ENCODE measurements around the gene NOP53.

The NOP53 gene

GRCh38 chr19:47704656-47705055, 40.7 kb upstream of the NOP53 start:
- peaks cover 12 to 31% of the 10 kb centered on the region in 2 experiments; a peak in 2 of 3 replicates for H3K36me3 ChIP-seq (ENCODE audit: control insufficient read depth in 2 of 2, insufficient read depth in 1 of 2, low read length in 2 of 2)
- ChIA-PET POLR2A (no interaction called here), CTCF (interaction anchor here (0.6 to 6.3 kb wide), 7 partner anchors 41 to 276 kb away, joined by 3 to 121 read pairs (median 3); partner anchors contain the start of genes KPTN and NOP53)
- H3K4me1 ChIP-seq (ENCODE audit: control insufficient read depth, insufficient read depth, low read length) = no peaks in the 10 kb centered on the region
- H3K9me3 ChIP-seq (ENCODE audit: control insufficient read depth, insufficient read depth, low read depth, low read length) = no peaks in the 10 kb centered on the region
- H3K27ac ChIP-seq (ENCODE audit: extremely low read depth, low read depth, low read length) = no peak overlapping the region
- H3K4me3 ChIP-seq (ENCODE audit: low read depth, low read length) = no peak overlapping the region
- TF ChIP-seq ZFHX2 (tag by site-specific recombination; conservative IDR thresholded peaks at IDR 0.05) = no peak
- no peak for TF ChIP-seq ZNF514 (tag by site-specific recombination; IDR thresholded peaks at IDR 0.05)
- TF ChIP-seq INSM2 (tag by site-specific recombination; IDR thresholded peaks at IDR 0.05) = no peak
- no peak for TF ChIP-seq TCF7L2 (IDR thresholded peaks at IDR 0.05; ENCODE audit: borderline replicate concordance, low read depth, low read length)
- no peak for TF ChIP-seq BCL6B (tag by site-specific recombination; IDR thresholded peaks at IDR 0.05)
- TF ChIP-seq ZFP37 (tag by site-specific recombination; IDR thresholded peaks at IDR 0.05) = no peak
- TF ChIP-seq ZFP69B (tag by site-specific recombination; IDR thresholded peaks at IDR 0.05) = no peak
- TF ChIP-seq IKZF3 (tag by site-specific recombination; IDR thresholded peaks at IDR 0.05) = no peak
- no peak for TF ChIP-seq ZNF580 (tag by site-specific recombination; IDR thresholded peaks at IDR 0.05)
- TF ChIP-seq PRDM6 (tag by site-specific recombination; IDR thresholded peaks at IDR 0.05) = no peak
- no peak for TF ChIP-seq ZBTB7A (tag by site-specific recombination; IDR thresholded peaks at IDR 0.05; ENCODE audit: low read depth)
- TF ChIP-seq ZNF426 (tag by site-specific recombination; IDR thresholded peaks at IDR 0.05) = no peak
- TF ChIP-seq ZNF548 (tag by site-specific recombination; IDR thresholded peaks at IDR 0.05) = no peak
- TF ChIP-seq ZNF747 (tag by site-specific recombination; IDR thresholded peaks at IDR 0.05) = no peak
- TF ChIP-seq ZNF175 (tag by site-specific recombination; IDR thresholded peaks at IDR 0.05) = no peak
- no peak for TF ChIP-seq ZNF155 (tag by site-specific recombination; IDR thresholded peaks at IDR 0.05)

GRCh38 chr19:47707135-47707925, 38.0 kb upstream of the NOP53 start:
- POLR2A ChIA-PET = interaction anchor here (0.6 to 1.4 kb wide), 14 partner anchors 10 to 1214 kb away, joined by 3 to 7 read pairs (median 4); no protein-coding TSS in a partner anchor
- peaks cover 6 to 10% of the 10 kb centered on the region in 2 experiments; a peak in 1 of 3 replicates for H3K36me3 ChIP-seq (ENCODE audit: control insufficient read depth in 2 of 2, insufficient read depth in 1 of 2, low read length in 2 of 2)
- H3K9me3 ChIP-seq (ENCODE audit: control insufficient read depth, insufficient read depth, low read depth, low read length) = no peaks in the 10 kb centered on the region
- no peak overlapping the region for H3K4me3 ChIP-seq (ENCODE audit: low read depth, low read length)
- no peak overlapping the region for H3K27ac ChIP-seq (ENCODE audit: extremely low read depth, low read depth, low read length)
- H3K4me1 ChIP-seq (ENCODE audit: control insufficient read depth, insufficient read depth, low read length) = no peaks in the 10 kb centered on the region
- CTCF ChIA-PET = interaction anchor here (0.6 to 6.3 kb wide), 48 partner anchors 8 to 868 kb away, joined by 3 to 121 read pairs (median 5); partner anchors contain the start of genes INAFM1, KPTN, NAPA and NOP53
- TF ChIP-seq ZNF654 (tag by site-specific recombination; IDR thresholded peaks at IDR 0.05; ENCODE audit: low read depth) (peak; percentile 68), ZNF423 (tag by site-specific recombination; IDR thresholded peaks at IDR 0.05) (no peak), ZFP37 (tag by site-specific recombination; IDR thresholded peaks at IDR 0.05) (0 out of 2 replicates have a peak, but pooled peaks have one; percentile 33), ZNF311 (tag by site-specific recombination; IDR thresholded peaks at IDR 0.05; ENCODE audit: borderline replicate concordance) (no peak), GLIS1 (tag by site-specific recombination; IDR thresholded peaks at IDR 0.05) (peak; percentile 47), ZSCAN4 (tag by site-specific recombination; IDR thresholded peaks at IDR 0.05) (no peak), ZBTB8A (tag by site-specific recombination; IDR thresholded peaks at IDR 0.05) (0 out of 2 replicates have a peak, but pooled peaks have one; percentile 11), SCRT1 (tag by site-specific recombination; IDR thresholded peaks at IDR 0.05; ENCODE audit: borderline replicate concordance) (0 out of 2 replicates have a peak, but pooled peaks have one; percentile 55), ZNF544 (tag by site-specific recombination; IDR thresholded peaks at IDR 0.05) (no peak), ZNF391 (tag by site-specific recombination; IDR thresholded peaks at IDR 0.05; ENCODE audit: borderline replicate concordance, low read depth) (0 out of 2 replicates have a peak, but pooled peaks have one; percentile 40), CTCF (tag by site-specific recombination; IDR thresholded peaks at IDR 0.05) (peak; percentile 84)
